ENCODE results near the gene BTBD6.

GRCh38 chr14:105275267-105275946 lies 27.1 kb downstream of the BTBD6 start:
- TF ChIP-seq CTCF (IDR thresholded peaks at IDR 0.05) (no peak), POLR2A (IDR thresholded peaks at IDR 0.05) (no peak)
